ENCODE measurements around the gene ARID1A. TPM values are rescaled to one million over a fixed set of nuclear protein-coding genes. Genes with fewer than 3 reads are reported as not detected.

Gene ARID1A
- total and polyA plus RNA-seq, 11 donors: 14.1 to 73.9 (median 45.3) TPM

- peak overlapping the region in 6 of 12 donors; percentile 1 to 69 (median 18) for H3K27ac ChIP-seq
Measured at GRCh38 chr1:26677306-26678115, 18.3 kb upstream of the ARID1A start.

GRCh38 chr1:26684763-26685508 is 10.9 kb upstream of the ARID1A start:
- Histone ChIP-seq H3K4me3 (no peak overlapping the region), H3K27ac (no peak overlapping the region), H3K4me1 (peaks cover 0 to 13% (median 0%) of the 10 kb centered on the region in 12 donors), H3K9me3 (no peaks in the 10 kb centered on the region), H3K27me3 (no peaks in the 10 kb centered on the region), H3K36me3 (no peaks in the 10 kb centered on the region)
- 87 to 91% (median 90%) methylated on average over 4 of the region's 4 CpGs for WGBS, 4 donors
- ATAC-seq (no peak), DNase-seq (no peak)
- no peak for TF ChIP-seq POLR2A (IDR thresholded peaks at IDR 0.05)
- no peak for TF ChIP-seq CTCF (IDR thresholded peaks at IDR 0.05)
- intact Hi-C loops (cut with DNase I): loop anchor here in 1 of 10 donors (5.0 kb wide), 1 partner anchor 192 kb away; no protein-coding TSS in a partner anchor

More at GRCh38 chr1:26677306-26678115, 18.3 kb upstream of the ARID1A start:
- peak; percentile 91 to 98 (median 97) for ATAC-seq
- no peaks in the 10 kb centered on the region for H3K27me3 ChIP-seq
- H3K4me3 ChIP-seq: peak overlapping the region in 7 of 12 donors; percentile 5 to 37 (median 25)
- peaks cover 0 to 20% (median 7%) of the 10 kb centered on the region in 12 donors for H3K4me1 ChIP-seq
- H3K9me3 ChIP-seq: no peaks in the 10 kb centered on the region
- peak; percentile 70 to 83 (median 78) for DNase-seq
- intact Hi-C loops (cut with DNase I): loop anchor here in 8 of 10 donors (1.0 to 5.0 kb wide), 6 partner anchors 70 to 112 kb away; partner anchors contain the start of gene PIGV (in 2 of the 8)
- peak; percentile 43 to 76 (median 58) for TF ChIP-seq CTCF (IDR thresholded peaks at IDR 0.05)
- TF ChIP-seq POLR2A (IDR thresholded peaks at IDR 0.05): no peak
- no peaks in the 10 kb centered on the region for H3K36me3 ChIP-seq
- 7 to 9% (median 8%) methylated on average over 9 of the region's 9 CpGs for WGBS, 4 donors

GRCh38 chr1:26686795-26687194 is 9.0 kb upstream of the ARID1A start:
- Histone ChIP-seq H3K4me1 (peaks cover 0 to 31% (median 3%) of the 10 kb centered on the region in 12 donors), H3K27ac (no peak overlapping the region), H3K9me3 (no peaks in the 10 kb centered on the region), H3K36me3 (no peaks in the 10 kb centered on the region), H3K4me3 (no peak overlapping the region), H3K27me3 (no peaks in the 10 kb centered on the region)
- 17 to 22% (median 20%) methylated on average over 1 of the region's 1 CpG for WGBS, 4 donors
- DNase-seq: no peak
- ATAC-seq: no peak
- intact Hi-C loops (cut with DNase I): no loop called here
- TF ChIP-seq CTCF (IDR thresholded peaks at IDR 0.05) (no peak), POLR2A (IDR thresholded peaks at IDR 0.05) (no peak)

GRCh38 chr1:26689504-26689903 is 6.3 kb upstream of the ARID1A start:
- DNase-seq (no peak), ATAC-seq (no peak)
- Histone ChIP-seq H3K4me1 (peaks cover 0 to 40% (median 18%) of the 10 kb centered on the region in 12 donors), H3K9me3 (no peaks in the 10 kb centered on the region), H3K4me3 (no peak overlapping the region), H3K36me3 (no peaks in the 10 kb centered on the region), H3K27ac (peak overlapping the region in 1 of 12 donors; percentile 95), H3K27me3 (no peaks in the 10 kb centered on the region)
- 92 to 95% (median 93%) methylated on average over 9 of the region's 9 CpGs for WGBS, 4 donors
- intact Hi-C loops (cut with DNase I): no loop called here
- no peak for TF ChIP-seq POLR2A (IDR thresholded peaks at IDR 0.05)
- TF ChIP-seq CTCF (IDR thresholded peaks at IDR 0.05): no peak

Measured in heart left ventricle (tissue), 16 donors.